ENCODE results near the gene RPL36. TPM values are rescaled to one million over a fixed set of nuclear protein-coding genes. Genes with fewer than 3 reads are reported as not detected.

RPL36 gene
- total RNA-seq, 2 donors from 2014 or later = 280 to 342 TPM

GRCh38 chr19:5718037-5718578 lies 28.0 kb downstream of the RPL36 start:
- 65 to 74% methylated on average over 14 of the region's 14 CpGs for WGBS, 2 donors
- intact Hi-C loops (cut with DNase I) = no loop called here
- Histone ChIP-seq H3K4me1 (peaks cover 31% of the 10 kb centered on the region), H3K9me3 (no peaks in the 10 kb centered on the region), H3K27me3 (no peaks in the 10 kb centered on the region), H3K4me3 (no peak overlapping the region), H3K36me3 (replicated peaks in 1 of 2; ENCODE audit: insufficient read depth in 1 of 2, low read depth in 2 of 2) (peaks cover 0 to 7% of the 10 kb centered on the region in 2 donors), H3K27ac (peak overlapping the region in 1 of 4 donors; percentile 93)
- no peak for DNase-seq
- TF ChIP-seq CTCF (IDR thresholded peaks at IDR 0.05) (no peak), POLR2A (IDR thresholded peaks at IDR 0.05) (no peak)
- ATAC-seq = no peak

- intact Hi-C loops (cut with DNase I) = no loop called here
- TF ChIP-seq POLR2A (IDR thresholded peaks at IDR 0.05) = peak in 2 of 3 donors; percentile 39 to 43
- TF ChIP-seq CTCF (IDR thresholded peaks at IDR 0.05) = no peak
- Histone ChIP-seq H3K4me1 (peaks cover 31% of the 10 kb centered on the region), H3K27me3 (no peaks in the 10 kb centered on the region), H3K9me3 (no peaks in the 10 kb centered on the region), H3K27ac (peak overlapping the region in 2 of 4 donors; percentile 93 to 98), H3K36me3 (replicated peaks in 1 of 2; ENCODE audit: insufficient read depth in 1 of 2, low read depth in 2 of 2) (peaks cover 0 to 2% of the 10 kb centered on the region in 2 donors), H3K4me3 (peak overlapping the region in 1 of 2 donors; percentile 99)
- no peak for ATAC-seq
- peak in 2 of 4 donors; percentile 25 to 46 for DNase-seq
- 17 to 18% methylated on average over 11 of the region's 11 CpGs for WGBS, 2 donors
Measured at GRCh38 chr19:5718579-5719273, 28.6 kb downstream of the RPL36 start.

GRCh38 chr19:5719274-5719960 lies 29.3 kb downstream of the RPL36 start:
- no peak for ATAC-seq
- intact Hi-C loops (cut with DNase I) = no loop called here
- peak overlapping the region; percentile 99 for H3K4me3 ChIP-seq
- no peaks in the 10 kb centered on the region for H3K27me3 ChIP-seq
- TF ChIP-seq POLR2A (IDR thresholded peaks at IDR 0.05) (no peak), CTCF (IDR thresholded peaks at IDR 0.05) (no peak)
- 0% methylated on average over 26 to 58 of the region's 58 CpGs for WGBS, 2 donors
- peak in 1 of 4 donors; percentile 23 for DNase-seq
- no peaks in the 10 kb centered on the region for H3K36me3 ChIP-seq (replicated peaks in 1 of 2; ENCODE audit: insufficient read depth in 1 of 2, low read depth in 2 of 2)
- H3K9me3 ChIP-seq = no peaks in the 10 kb centered on the region
- peak overlapping the region; percentile 75 to 98 (median 88) for H3K27ac ChIP-seq
- peaks cover 31% of the 10 kb centered on the region for H3K4me1 ChIP-seq

GRCh38 chr19:5719961-5720790 lies 30.1 kb downstream of the RPL36 start, which contains the start of the genes CATSPERD and LONP1:
TSS of gene CATSPERD (plus strand) at chr19:5720637. CDS start at chr19:5720738, 101 bp downstream.
TSS of gene LONP1 (minus strand) at chr19:5720146. CDS start at chr19:5720132, 14 bp downstream.
- ATAC-seq = peak; percentile 96
- peak within 1 kb of the TSS; percentile 99 for H3K4me3 ChIP-seq
- no peaks in the 10 kb centered on the region for H3K27me3 ChIP-seq
- H3K27ac ChIP-seq = peak within 1 kb of the TSS; percentile 75 to 98 (median 88)
- no peaks in the 10 kb centered on the region for H3K9me3 ChIP-seq
- TF ChIP-seq CTCF (IDR thresholded peaks at IDR 0.05) (peak; percentile 85 to 99 (median 97)), POLR2A (IDR thresholded peaks at IDR 0.05) (peak; percentile 69 to 80 (median 80))
- H3K4me1 ChIP-seq = peaks cover 31% of the 10 kb centered on the region
- intact Hi-C loops (cut with DNase I) = no loop called here
- H3K36me3 ChIP-seq (replicated peaks in 1 of 2; ENCODE audit: insufficient read depth in 1 of 2, low read depth in 2 of 2) = no peaks in the 10 kb centered on the region
- WGBS, 2 donors = 0 to 2% methylated on average over 7 to 87 of the region's 90 CpGs
- peak; percentile 98 to 99 (median 99) for DNase-seq

Data from body of pancreas (tissue), 4 donors.